Ureter (tissue), 1 donor: Measurements from ENCODE around the gene SSH2. TPM values are rescaled to one million over a fixed set of nuclear protein-coding genes. Genes with fewer than 3 reads are reported as not detected.
A peak's percentile ranks its signal among the peaks of the same experiment; 100 is the strongest.
"Not testable (repeated sequence)": the region's sequence is repeated elsewhere in the genome, so short reads cannot be mapped to it uniquely, and the experiment has no call there.

Experiments used
- DNase-seq: peaks from one replicate; pipeline ENCODE4 v3.0.0-alpha.2; 2020; ENCODE audit warnings: low spot score
- total RNA-seq: library from RNA; stranded (reverse); gene quantifications from one replicate; pipeline ENCODE4 v1.2.4, GENCODE V29; 2023
- donor health status: DM: yes; HTN: yes; CAD: no.

The SSH2 gene
- total RNA-seq, 1 donor from 2014 or later, result 41.1 TPM

- no peak for DNase-seq
Observed at GRCh38 chr17:29742210-29742513, 187.9 kb downstream of the SSH2 start.

- DNase-seq, result no peak
Observed at GRCh38 chr17:29740017-29740416, 190.0 kb downstream of the SSH2 start.

GRCh38 chr17:29734640-29735039 is 195.4 kb downstream of the SSH2 start:
- DNase-seq, result no peak

- no peak for DNase-seq
Observed at GRCh38 chr17:29733166-29733565, 196.9 kb downstream of the SSH2 start.

GRCh38 chr17:29732613-29733012 is 197.4 kb downstream of the SSH2 start:
- DNase-seq, result no peak

GRCh38 chr17:29732209-29732608 is 197.8 kb downstream of the SSH2 start:
- no peak for DNase-seq

GRCh38 chr17:29731589-29731929 is 198.5 kb downstream of the SSH2 start:
- no peak for DNase-seq

- no peak for DNase-seq
Observed at GRCh38 chr17:29728490-29728889, 201.5 kb downstream of the SSH2 start.

GRCh38 chr17:29726715-29727252 is 203.2 kb downstream of the SSH2 start:
- no peak for DNase-seq

- DNase-seq, result not testable (repeated sequence)
Observed at GRCh38 chr17:29725408-29725807, 204.6 kb downstream of the SSH2 start.

GRCh38 chr17:29723278-29724047 is 206.6 kb downstream of the SSH2 start:
- no peak for DNase-seq

- DNase-seq, result peak; percentile 58
Observed at GRCh38 chr17:29722411-29723198, 207.4 kb downstream of the SSH2 start.

GRCh38 chr17:29720551-29720950 is 209.5 kb downstream of the SSH2 start:
- no peak for DNase-seq

- no peak for DNase-seq
Observed at GRCh38 chr17:29719469-29719868, 210.6 kb downstream of the SSH2 start.

- DNase-seq, result no peak
Observed at GRCh38 chr17:29718446-29719039, 211.5 kb downstream of the SSH2 start.

- no peak for DNase-seq
Observed at GRCh38 chr17:29717817-29718216, 212.2 kb downstream of the SSH2 start.

- no peak for DNase-seq
Observed at GRCh38 chr17:29716566-29716965, 213.5 kb downstream of the SSH2 start.

GRCh38 chr17:29715680-29716079 is 214.3 kb downstream of the SSH2 start:
- DNase-seq, result no peak

GRCh38 chr17:29714146-29714545 is 215.9 kb downstream of the SSH2 start:
- DNase-seq, result no peak

- no peak for DNase-seq
Observed at GRCh38 chr17:29713626-29714025, 216.4 kb downstream of the SSH2 start.

GRCh38 chr17:29711588-29712385 is 218.2 kb downstream of the SSH2 start:
- no peak for DNase-seq

GRCh38 chr17:29710891-29711418 is 219.1 kb downstream of the SSH2 start:
- no peak for DNase-seq
